Glutamatergic neuron (in vitro differentiated cells): ENCODE data around the gene RRP15. TPM values are rescaled to one million over a fixed set of nuclear protein-coding genes. Genes with fewer than 3 reads are reported as not detected.

ENCODE experiments used
- DNase-seq: peaks from one replicate; pipeline ENCODE4 v3.0.0; 2022
- H3K27ac Mint-ChIP-seq: one replicate; pipeline ENCODE4 v1.8.0; 2020; ENCODE audit warnings: mild to moderate bottlenecking, mixed read lengths, inconsistent platforms; ENCODE audit not compliant: unreplicated experiment
- H3K27me3 Mint-ChIP-seq: one replicate; pipeline ENCODE4 v1.8.0; 2020; ENCODE audit warnings: mild to moderate bottlenecking, moderate library complexity, mixed read lengths, inconsistent platforms; ENCODE audit not compliant: unreplicated experiment
- H3K36me3 Mint-ChIP-seq: one replicate; pipeline ENCODE4 v1.8.0; 2020; ENCODE audit warnings: mild to moderate bottlenecking, mixed read lengths, inconsistent platforms; ENCODE audit not compliant: unreplicated experiment
- H3K4me1 Mint-ChIP-seq: one replicate; pipeline ENCODE4 v1.8.0; 2020; ENCODE audit warnings: mild to moderate bottlenecking, low read depth, mixed read lengths, inconsistent platforms; ENCODE audit not compliant: unreplicated experiment
- H3K4me3 Mint-ChIP-seq: one replicate; pipeline ENCODE4 v1.8.0; 2020; ENCODE audit warnings: mild to moderate bottlenecking, mixed read lengths, inconsistent platforms; ENCODE audit not compliant: unreplicated experiment
- H3K9me3 Mint-ChIP-seq: one replicate; pipeline ENCODE4 v1.8.0; 2020; ENCODE audit warnings: mild to moderate bottlenecking, moderate library complexity, mixed read lengths, inconsistent platforms; ENCODE audit not compliant: unreplicated experiment
- CTCF ChIP-seq: fragments of 200-600 bp; sonication (generic); IDR thresholded peaks from one replicate; pipeline ENCODE4 v1.5.0; 2021; ENCODE audit not compliant: partially characterized antibody, unreplicated experiment
- total RNA-seq: library from RNA; stranded (reverse); fragmentation: NEBNext Ultra II Directional; extraction: Animal tissue kit (Norgen Biotek cat#: 25700); gene quantifications from one replicate; pipeline ENCODE4 v1.2.1, GENCODE V29; 2021; ENCODE audit not compliant: unreplicated experiment

RRP15 gene
- total RNA-seq, 1 donor from 2014 or later = 18.0 TPM

- peaks cover 11% of the 10 kb centered on the region for H3K9me3 Mint-ChIP-seq
- peaks cover 15% of the 10 kb centered on the region for H3K4me1 Mint-ChIP-seq
- H3K4me3 Mint-ChIP-seq = no peak overlapping the region
- H3K27me3 Mint-ChIP-seq = peaks cover 8% of the 10 kb centered on the region
- H3K36me3 Mint-ChIP-seq = peaks cover 4% of the 10 kb centered on the region
- peak overlapping the region; percentile 5 for H3K27ac Mint-ChIP-seq
- no peak for TF ChIP-seq CTCF
- no peak for DNase-seq
Measured at GRCh38 chr1:218362418-218363076, 77.5 kb downstream of the RRP15 start.

GRCh38 chr1:218363141-218363540, 78.0 kb downstream of the RRP15 start:
- Mint-ChIP-seq H3K27me3 (peaks cover 8% of the 10 kb centered on the region), H3K4me1 (peaks cover 15% of the 10 kb centered on the region), H3K4me3 (no peak overlapping the region), H3K27ac (no peak overlapping the region), H3K36me3 (peaks cover 4% of the 10 kb centered on the region), H3K9me3 (peaks cover 11% of the 10 kb centered on the region)
- no peak for TF ChIP-seq CTCF
- DNase-seq = no peak

- TF ChIP-seq CTCF = no peak
- Mint-ChIP-seq H3K9me3 (peaks cover 11% of the 10 kb centered on the region), H3K4me1 (peaks cover 15% of the 10 kb centered on the region), H3K27ac (no peak overlapping the region), H3K27me3 (peaks cover 8% of the 10 kb centered on the region), H3K4me3 (no peak overlapping the region), H3K36me3 (peaks cover 4% of the 10 kb centered on the region)
- no peak for DNase-seq
Measured at GRCh38 chr1:218364028-218364710, 79.1 kb downstream of the RRP15 start.

- H3K4me3 Mint-ChIP-seq = no peak overlapping the region
- H3K9me3 Mint-ChIP-seq = peaks cover 11% of the 10 kb centered on the region
- H3K27me3 Mint-ChIP-seq = peaks cover 8% of the 10 kb centered on the region
- no peak overlapping the region for H3K27ac Mint-ChIP-seq
- no peak for TF ChIP-seq CTCF
- H3K4me1 Mint-ChIP-seq = peaks cover 14% of the 10 kb centered on the region
- peaks cover 4% of the 10 kb centered on the region for H3K36me3 Mint-ChIP-seq
- DNase-seq = no peak
Measured at GRCh38 chr1:218365226-218365999, 80.3 kb downstream of the RRP15 start.
